Nephron progenitor cell (in vitro differentiated cells): ENCODE results near the gene ABTB2.

ENCODE experiments used
- DNase-seq: peaks from one replicate; pipeline ENCODE4 v3.0.0; 2021
- H3K27ac Mint-ChIP-seq: 2 replicates; pipeline ENCODE4 v1.8.0; 2021; ENCODE audit warnings: mild to moderate bottlenecking, moderate library complexity, mixed read lengths
- H3K27me3 Mint-ChIP-seq: 2 replicates; pipeline ENCODE4 v1.8.0; 2021; ENCODE audit warnings: mild to moderate bottlenecking, low read depth, mixed read lengths; ENCODE audit not compliant: poor library complexity
- H3K36me3 Mint-ChIP-seq: 2 replicates; pipeline ENCODE4 v1.8.0; 2021; ENCODE audit warnings: low read depth, mixed read lengths
- H3K4me1 Mint-ChIP-seq: 2 replicates; pipeline ENCODE4 v1.8.0; 2021; ENCODE audit warnings: mixed read lengths
- H3K4me3 Mint-ChIP-seq: 2 replicates; pipeline ENCODE4 v1.8.0; 2021; ENCODE audit warnings: mild to moderate bottlenecking, moderate library complexity, mixed read lengths
- H3K9me3 Mint-ChIP-seq: 2 replicates; pipeline ENCODE4 v1.8.0; 2021; ENCODE audit warnings: mild to moderate bottlenecking, moderate library complexity, mixed read lengths
- TF ChIP-seq, protein P1 (sequence below): fragments of 200-600 bp; sonication (generic); IDR thresholded peaks from 2 replicates; pipeline ENCODE4 v1.5.0; 2021; ENCODE audit warnings: antibody characterized with exemption

The ABTB2 gene

DNA sequence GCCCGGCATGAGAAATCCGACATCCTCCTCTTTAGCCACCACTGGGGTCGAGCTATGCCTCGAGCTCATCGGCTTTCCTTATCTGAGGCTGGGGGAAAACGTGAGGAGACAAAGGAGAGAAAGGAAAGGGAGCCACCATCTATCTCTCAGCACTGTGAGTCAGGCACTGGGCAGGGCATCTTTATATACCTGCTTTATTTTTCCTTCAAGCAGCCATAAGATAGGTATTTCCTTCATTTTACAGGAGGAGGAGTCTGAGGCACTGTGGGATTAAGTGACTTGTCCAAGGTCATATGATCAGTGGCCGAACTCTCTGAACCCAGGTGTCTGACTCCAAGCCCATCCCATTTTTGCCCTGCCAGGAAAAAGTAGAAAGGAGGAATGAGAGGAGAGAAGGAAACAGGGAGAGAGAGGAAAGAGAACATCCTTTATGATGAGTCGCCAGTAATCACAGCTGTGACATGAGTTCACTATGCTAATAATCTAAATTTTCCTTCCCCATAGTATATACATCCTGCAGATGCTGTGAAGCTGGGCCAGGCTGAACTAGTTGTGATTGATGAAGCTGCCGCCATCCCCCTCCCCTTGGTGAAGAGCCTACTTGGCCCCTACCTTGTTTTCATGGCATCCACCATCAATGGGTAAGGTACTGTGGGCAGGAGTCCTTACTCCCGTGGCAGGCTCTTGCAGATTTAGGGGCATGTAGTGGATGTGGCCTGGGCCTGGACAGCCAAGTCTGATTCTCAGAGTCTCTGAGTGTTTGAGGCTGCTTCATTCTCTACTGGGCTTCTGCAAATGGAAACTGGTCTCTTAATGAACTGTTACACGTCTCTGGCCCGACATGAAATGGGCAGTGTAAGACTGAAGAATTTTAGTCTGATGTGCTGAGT, 230.6 kb downstream of the ABTB2 start:
- peaks cover 7% of the 10 kb centered on the region for H3K9me3 Mint-ChIP-seq

GRCh38 chr11:34124885-34125668, 232.7 kb downstream of the ABTB2 start:
- DNase-seq, result no peak
- peaks cover 88% of the 10 kb centered on the region for H3K36me3 Mint-ChIP-seq

More for the DNA sequence above, 230.6 kb downstream of the ABTB2 start:
- H3K27ac Mint-ChIP-seq, result no peak overlapping the region
- no peak overlapping the region for H3K4me3 Mint-ChIP-seq
- TF ChIP-seq, protein P1, sequence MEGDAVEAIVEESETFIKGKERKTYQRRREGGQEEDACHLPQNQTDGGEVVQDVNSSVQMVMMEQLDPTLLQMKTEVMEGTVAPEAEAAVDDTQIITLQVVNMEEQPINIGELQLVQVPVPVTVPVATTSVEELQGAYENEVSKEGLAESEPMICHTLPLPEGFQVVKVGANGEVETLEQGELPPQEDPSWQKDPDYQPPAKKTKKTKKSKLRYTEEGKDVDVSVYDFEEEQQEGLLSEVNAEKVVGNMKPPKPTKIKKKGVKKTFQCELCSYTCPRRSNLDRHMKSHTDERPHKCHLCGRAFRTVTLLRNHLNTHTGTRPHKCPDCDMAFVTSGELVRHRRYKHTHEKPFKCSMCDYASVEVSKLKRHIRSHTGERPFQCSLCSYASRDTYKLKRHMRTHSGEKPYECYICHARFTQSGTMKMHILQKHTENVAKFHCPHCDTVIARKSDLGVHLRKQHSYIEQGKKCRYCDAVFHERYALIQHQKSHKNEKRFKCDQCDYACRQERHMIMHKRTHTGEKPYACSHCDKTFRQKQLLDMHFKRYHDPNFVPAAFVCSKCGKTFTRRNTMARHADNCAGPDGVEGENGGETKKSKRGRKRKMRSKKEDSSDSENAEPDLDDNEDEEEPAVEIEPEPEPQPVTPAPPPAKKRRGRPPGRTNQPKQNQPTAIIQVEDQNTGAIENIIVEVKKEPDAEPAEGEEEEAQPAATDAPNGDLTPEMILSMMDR, result no peak
- H3K36me3 Mint-ChIP-seq, result peaks cover 93% of the 10 kb centered on the region
- H3K4me1 Mint-ChIP-seq, result peaks cover 4% of the 10 kb centered on the region
- H3K27me3 Mint-ChIP-seq, result no peaks in the 10 kb centered on the region
- no peak for DNase-seq

DNA sequence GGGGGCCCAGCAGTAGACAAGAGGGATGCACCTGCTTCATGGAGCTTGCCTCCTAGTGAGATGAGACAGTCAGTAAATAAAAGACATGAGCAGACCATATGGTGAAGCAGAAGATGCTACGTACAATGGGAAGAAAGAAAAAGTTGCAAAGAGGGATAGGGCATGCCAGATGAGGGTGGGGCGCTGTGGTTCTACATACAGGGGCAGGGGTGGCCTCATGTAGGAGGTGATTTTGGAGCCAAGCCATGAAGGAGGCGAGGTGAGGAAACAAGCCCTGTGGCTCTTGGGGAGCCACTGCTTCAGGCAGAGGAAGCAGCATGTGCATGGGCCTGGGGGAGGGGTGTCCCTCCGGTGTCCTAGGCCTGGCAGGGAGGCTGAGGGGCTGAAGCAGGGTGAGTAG, 237.2 kb downstream of the ABTB2 start:
- DNase-seq, result no peak
- H3K36me3 Mint-ChIP-seq, result peaks cover 77% of the 10 kb centered on the region
- TF ChIP-seq, protein P1, result no peak

More at GRCh38 chr11:34124885-34125668, 232.7 kb downstream of the ABTB2 start:
- Mint-ChIP-seq H3K27ac (no peak overlapping the region), H3K9me3 (peaks cover 7% of the 10 kb centered on the region), H3K4me1 (no peaks in the 10 kb centered on the region), H3K27me3 (no peaks in the 10 kb centered on the region), H3K4me3 (no peak overlapping the region)
- TF ChIP-seq, protein P1, result no peak

GRCh38 chr11:34114471-34114870, 243.3 kb downstream of the ABTB2 start:
- Mint-ChIP-seq H3K9me3 (no peaks in the 10 kb centered on the region), H3K27ac (no peak overlapping the region), H3K36me3 (peaks cover 69% of the 10 kb centered on the region), H3K27me3 (no peaks in the 10 kb centered on the region), H3K4me3 (no peak overlapping the region), H3K4me1 (no peaks in the 10 kb centered on the region)
- TF ChIP-seq, protein P1, result no peak
- no peak for DNase-seq

More for the DNA sequence above, 237.2 kb downstream of the ABTB2 start:
- no peaks in the 10 kb centered on the region for H3K27me3 Mint-ChIP-seq
- no peak overlapping the region for H3K27ac Mint-ChIP-seq
- no peak overlapping the region for H3K4me3 Mint-ChIP-seq
- H3K9me3 Mint-ChIP-seq, result no peaks in the 10 kb centered on the region
- H3K4me1 Mint-ChIP-seq, result no peaks in the 10 kb centered on the region

GRCh38 chr11:34114014-34114413, 243.8 kb downstream of the ABTB2 start:
- Mint-ChIP-seq H3K27me3 (no peaks in the 10 kb centered on the region), H3K27ac (no peak overlapping the region), H3K4me1 (no peaks in the 10 kb centered on the region), H3K36me3 (peaks cover 74% of the 10 kb centered on the region), H3K9me3 (no peaks in the 10 kb centered on the region), H3K4me3 (no peak overlapping the region)
- DNase-seq, result no peak
- TF ChIP-seq, protein P1, result no peak
